ENCODE measurements around the gene C7orf57.

C7orf57 gene

GRCh38 chr7:48028938-48029337 lies 6.4 kb upstream of the C7orf57 start, which contains the start of gene SUN3:
Gene SUN3 (minus strand): TSS chr7:48029107. CDS start chr7:48028938, 169 bp downstream.
- intact Hi-C loops (cut with DNase I): no loop called here
- no peak for DNase-seq

- no peak for DNase-seq
- intact Hi-C loops (cut with DNase I): no loop called here
Observed at GRCh38 chr7:48031111-48031510, 4.2 kb upstream of the C7orf57 start.

- intact Hi-C loops (cut with DNase I): no loop called here
- no peak for DNase-seq
Observed at GRCh38 chr7:48033922-48034321, 1.4 kb upstream of the C7orf57 start.

GRCh38 chr7:48035967-48036478 lies 680 bp downstream of the C7orf57 start:
- DNase-seq: peak in 21 of 42 donors; percentile 7 to 51 (median 29)
- intact Hi-C loops (cut with DNase I): no loop called here

- no peak for DNase-seq
- intact Hi-C loops (cut with DNase I): no loop called here
Observed at GRCh38 chr7:48038815-48039506, 3.6 kb downstream of the C7orf57 start.

GRCh38 chr7:48040944-48041652 lies 5.8 kb downstream of the C7orf57 start:
- DNase-seq: peak in 17 of 42 donors; percentile 13 to 62 (median 36)
- intact Hi-C loops (cut with DNase I): no loop called here

- intact Hi-C loops (cut with DNase I): no loop called here
- no peak for DNase-seq
Observed at GRCh38 chr7:48041653-48041970, 6.3 kb downstream of the C7orf57 start.

GRCh38 chr7:48042216-48042615 lies 6.9 kb downstream of the C7orf57 start:
- DNase-seq: no peak
- intact Hi-C loops (cut with DNase I): no loop called here

GRCh38 chr7:48042636-48043035 lies 7.3 kb downstream of the C7orf57 start:
- intact Hi-C loops (cut with DNase I): no loop called here
- DNase-seq: no peak

GRCh38 chr7:48045195-48045765 lies 9.9 kb downstream of the C7orf57 start:
- intact Hi-C loops (cut with DNase I): no loop called here
- DNase-seq: no peak

- intact Hi-C loops (cut with DNase I): no loop called here
- no peak for DNase-seq
Observed at GRCh38 chr7:48046458-48046857, 11.1 kb downstream of the C7orf57 start.

GRCh38 chr7:48048113-48048512 lies 12.8 kb downstream of the C7orf57 start:
- intact Hi-C loops (cut with DNase I): no loop called here
- no peak for DNase-seq

- intact Hi-C loops (cut with DNase I): no loop called here
- DNase-seq: peak in 1 of 42 donors; percentile 17
Observed at GRCh38 chr7:48049850-48050249, 14.5 kb downstream of the C7orf57 start.

- intact Hi-C loops (cut with DNase I): no loop called here
- DNase-seq: no peak
Observed at GRCh38 chr7:48052748-48053147, 17.4 kb downstream of the C7orf57 start.

GRCh38 chr7:48053736-48054135 lies 18.4 kb downstream of the C7orf57 start:
- intact Hi-C loops (cut with DNase I): no loop called here
- DNase-seq: no peak

- intact Hi-C loops (cut with DNase I): no loop called here
- no peak for DNase-seq
Observed at GRCh38 chr7:48058990-48059389, 23.6 kb downstream of the C7orf57 start.

- no peak for DNase-seq
- intact Hi-C loops (cut with DNase I): no loop called here
Observed at GRCh38 chr7:48059706-48060105, 24.4 kb downstream of the C7orf57 start.

GRCh38 chr7:48063985-48064384 lies 28.6 kb downstream of the C7orf57 start:
- no peak for DNase-seq
- intact Hi-C loops (cut with DNase I): no loop called here

GRCh38 chr7:48067475-48067874 lies 32.1 kb downstream of the C7orf57 start:
- intact Hi-C loops (cut with DNase I): no loop called here
- no peak for DNase-seq

- no peak for DNase-seq
- intact Hi-C loops (cut with DNase I): no loop called here
Observed at GRCh38 chr7:48074204-48074654, 38.9 kb downstream of the C7orf57 start.
